Hematopoietic multipotent progenitor cell treated with erythropoietin and hydrocortisone succinate and interleukin-3 and kit ligand, for 4 days (in vitro differentiated cells): ENCODE data around the gene PHTF2.
"Not testable (repeated sequence)": the region's sequence is repeated elsewhere in the genome, so short reads cannot be mapped to it uniquely, and the experiment has no call there.

Source experiments
- DNase-seq: peaks from one replicate; pipeline ENCODE4 v3.0.0-alpha.2; 2015

The PHTF2 gene

DNA sequence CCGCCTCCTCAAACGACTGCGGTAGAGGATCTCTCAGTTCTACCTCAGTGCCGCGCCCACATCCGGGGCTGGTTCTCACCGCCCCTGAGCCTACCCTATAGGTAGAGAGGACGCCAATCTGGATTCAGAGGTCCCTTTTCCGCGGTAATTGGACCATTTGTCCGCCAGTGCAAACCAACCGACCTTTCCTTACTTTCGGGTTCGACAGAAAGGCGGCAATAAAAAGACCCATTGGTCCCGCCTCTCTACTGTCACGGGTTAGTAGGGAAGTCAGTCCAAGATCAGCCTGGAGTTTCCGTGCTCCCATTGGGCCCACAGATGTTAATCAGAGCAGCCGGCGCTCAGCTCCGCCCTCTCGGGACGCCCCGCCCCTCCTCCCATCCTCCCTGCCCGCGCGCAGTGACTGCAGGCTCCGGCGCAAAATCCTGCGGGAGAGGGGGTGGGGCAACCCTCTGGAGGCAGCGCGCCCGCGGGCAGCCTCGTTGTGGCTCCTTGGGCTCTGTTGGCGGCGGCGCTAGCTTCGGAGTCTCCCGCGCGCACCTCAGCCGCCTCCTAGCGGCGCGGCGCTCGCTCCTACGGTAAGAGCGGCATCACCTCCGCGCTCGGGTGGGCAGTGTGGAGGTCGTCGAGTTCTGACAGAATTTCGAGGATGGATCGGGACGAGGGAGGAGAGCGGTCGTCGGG lies at the start of gene PHTF2, which contains the start of gene TMEM60:
Gene PHTF2, plus strand, starts transcription at position 380 of the 684 bp plus-strand sequence.
Gene TMEM60, minus strand, starts transcription at position 41 of the 684 bp plus-strand sequence. CDS start 4,061 bp downstream, outside the sequence.
- DNase-seq, result peak; percentile 100

DNA sequence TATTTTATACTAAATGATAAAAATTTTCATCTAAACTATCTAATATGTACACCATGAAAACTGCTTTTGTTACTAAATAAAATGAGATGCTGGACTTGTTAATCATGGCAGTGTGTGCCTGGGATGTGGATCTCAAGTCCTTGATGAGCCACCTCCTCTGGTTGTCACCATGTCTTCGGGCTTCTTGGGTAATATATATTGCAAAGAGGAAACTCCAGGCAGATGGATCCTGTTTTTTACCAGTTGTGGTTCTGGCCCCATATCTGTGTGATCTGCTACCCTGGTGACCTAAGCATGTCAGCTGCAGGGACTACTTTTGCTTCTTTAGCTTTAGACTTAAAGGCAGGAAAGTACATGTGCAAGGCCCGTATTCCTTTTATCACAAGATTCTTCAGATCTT lies 46.6 kb upstream of the PHTF2 start:
- peak; percentile 94 for DNase-seq

DNA sequence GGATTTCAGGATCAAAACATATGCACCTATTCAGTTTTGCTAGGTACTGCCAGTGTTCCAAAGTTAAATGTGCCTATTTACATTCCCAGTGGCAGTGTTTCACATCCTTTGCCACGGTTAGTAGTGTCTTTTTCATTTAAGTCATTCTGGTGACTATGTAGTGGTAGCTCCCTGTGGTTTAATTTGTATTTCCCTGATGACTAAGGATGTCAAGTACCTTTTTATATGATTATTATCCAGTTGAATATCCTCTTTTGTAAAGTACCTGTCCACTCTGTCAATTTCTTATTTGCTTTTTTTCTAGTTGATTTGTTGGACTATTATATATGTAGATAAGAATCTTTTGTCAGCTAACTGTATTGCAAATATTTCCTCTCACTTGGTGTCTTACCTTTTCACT lies 45.4 kb upstream of the PHTF2 start:
- DNase-seq, result no peak

DNA sequence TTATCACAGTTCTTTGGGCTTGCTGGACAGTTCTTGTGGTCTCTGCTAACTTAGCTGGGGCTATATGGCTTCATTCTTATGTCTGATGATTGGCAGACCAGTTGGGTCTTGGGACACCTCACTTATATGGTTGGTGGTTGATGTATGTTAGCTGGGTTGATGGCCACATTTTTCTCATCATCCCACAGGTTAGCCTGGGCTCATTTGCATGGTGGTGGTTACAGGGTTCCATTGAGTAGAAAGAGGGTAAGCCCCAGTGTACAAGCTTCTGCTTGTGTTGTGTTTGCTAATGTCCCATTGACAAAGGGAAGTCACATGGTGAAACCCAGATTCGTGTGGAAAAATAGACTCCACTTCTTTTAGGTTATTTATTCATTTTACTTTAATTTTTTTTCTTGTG lies 41.0 kb upstream of the PHTF2 start:
- DNase-seq, result no peak

DNA sequence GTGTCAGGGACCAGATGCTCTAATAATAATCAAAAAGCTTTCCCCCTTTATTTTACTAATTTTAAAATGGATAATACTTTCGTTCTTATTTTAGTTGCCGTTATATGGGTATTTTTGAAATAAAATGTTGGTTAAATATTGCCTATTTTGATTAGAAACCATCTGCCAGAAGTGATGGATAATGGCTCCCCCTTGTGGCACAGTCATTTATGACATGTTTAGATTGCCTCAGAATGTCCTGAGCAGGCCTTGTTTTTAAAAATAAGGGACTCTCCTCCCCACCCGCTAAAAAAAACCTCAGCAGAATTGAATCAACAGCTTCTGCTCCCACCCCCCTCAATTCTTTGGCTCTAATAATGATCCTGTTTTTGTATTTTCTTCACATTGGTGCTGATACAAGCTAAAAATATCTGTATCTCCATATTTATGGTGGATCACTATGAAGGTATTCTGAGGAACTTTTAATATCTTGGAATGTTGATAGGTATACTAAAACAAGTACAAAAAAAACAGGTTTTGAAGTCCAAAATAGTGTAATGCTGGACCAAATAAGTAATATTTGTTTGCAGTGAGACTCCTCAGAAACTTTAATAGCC lies 39.2 kb upstream of the PHTF2 start:
- peak; percentile 87 for DNase-seq

DNA sequence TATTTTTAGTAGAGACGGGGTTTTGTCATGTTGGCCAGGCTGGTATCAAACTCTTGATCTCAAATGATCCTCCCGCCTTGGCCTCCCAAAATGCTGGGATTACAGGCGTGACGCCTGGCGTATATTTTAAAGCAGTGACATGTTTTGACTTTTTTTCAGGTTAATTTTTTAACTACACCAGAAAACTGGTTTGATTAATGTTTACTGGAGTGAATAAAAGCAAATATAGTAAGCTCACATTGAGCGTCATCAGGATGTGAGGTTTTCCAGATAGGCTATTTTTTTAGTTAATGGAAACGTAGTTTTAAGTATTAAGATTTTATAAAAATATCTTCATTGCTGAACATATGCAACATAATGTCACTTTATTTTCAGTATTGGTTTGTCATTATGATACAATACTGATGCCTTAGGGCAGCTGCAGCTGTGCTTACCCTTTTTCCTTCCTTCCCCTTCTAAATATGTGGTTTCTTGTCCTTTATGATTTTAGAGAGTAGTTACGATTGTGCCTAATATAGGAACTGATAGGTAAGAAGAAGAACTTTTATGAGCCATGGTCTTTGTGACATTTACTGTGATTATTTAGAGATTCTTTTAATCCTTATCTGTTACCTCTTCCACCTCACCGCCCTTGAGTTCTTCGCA lies 37.6 kb upstream of the PHTF2 start:
- peak; percentile 22 for DNase-seq

DNA sequence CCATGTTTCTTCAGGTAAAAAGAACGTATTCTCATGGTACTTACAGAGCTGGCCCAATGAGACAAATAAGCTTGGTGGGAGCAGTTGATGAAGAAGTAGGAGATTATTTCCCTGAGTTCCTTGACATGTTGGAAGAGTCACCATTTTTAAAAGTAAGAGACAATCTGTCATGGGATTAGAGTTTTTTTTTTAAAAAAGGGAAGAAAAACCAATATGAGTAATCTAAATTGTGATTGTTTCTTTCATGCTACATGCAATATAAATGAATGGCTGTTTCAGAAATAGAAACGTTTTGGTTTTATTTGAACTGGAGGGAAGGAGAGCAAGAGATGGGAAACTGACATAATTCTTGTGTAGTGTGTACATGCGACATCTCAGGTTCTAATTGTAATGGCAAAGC lies 33.1 kb upstream of the PHTF2 start:
- no peak for DNase-seq

DNA sequence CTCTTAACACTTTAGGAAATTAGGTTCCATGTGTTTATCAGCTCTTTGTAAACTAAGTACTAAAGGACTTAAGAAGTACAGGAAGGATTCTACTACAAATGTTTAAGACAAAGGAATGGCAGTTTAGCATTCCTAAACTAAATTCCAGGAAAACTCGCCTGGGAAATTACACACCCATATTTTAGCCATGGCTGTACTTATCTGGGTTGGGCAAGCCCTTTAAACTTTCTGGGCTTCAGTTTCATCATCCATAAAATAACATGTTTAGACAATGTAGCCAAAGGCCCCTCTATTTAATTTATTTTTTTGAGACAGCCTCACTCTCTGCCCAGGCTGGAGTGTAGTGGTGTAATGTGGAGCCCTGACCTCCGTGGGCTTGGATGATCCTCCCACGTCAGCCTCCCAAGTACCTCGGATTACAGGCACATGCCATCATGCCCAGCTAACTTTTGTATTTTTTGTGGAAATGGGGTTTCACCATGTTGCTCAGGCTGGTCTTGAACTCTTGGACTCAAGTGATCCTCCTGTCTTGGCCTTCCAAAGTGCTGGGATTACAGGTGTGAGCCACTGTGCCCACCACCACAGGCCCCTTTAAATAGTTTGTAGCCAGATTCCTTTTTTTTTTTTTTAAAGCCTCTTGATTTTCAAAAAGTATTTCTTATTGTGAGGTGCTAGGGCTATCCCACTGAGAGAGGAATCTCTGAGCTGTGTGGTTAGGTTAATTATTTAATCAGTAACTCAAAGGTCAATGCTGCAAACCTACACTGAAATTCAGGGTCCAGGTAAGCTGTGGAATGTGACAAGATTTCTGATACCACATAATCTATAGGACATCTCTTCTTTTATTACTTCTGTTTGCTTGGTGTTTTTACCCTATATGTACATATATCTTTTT lies 32.4 kb upstream of the PHTF2 start:
- no peak for DNase-seq

DNA sequence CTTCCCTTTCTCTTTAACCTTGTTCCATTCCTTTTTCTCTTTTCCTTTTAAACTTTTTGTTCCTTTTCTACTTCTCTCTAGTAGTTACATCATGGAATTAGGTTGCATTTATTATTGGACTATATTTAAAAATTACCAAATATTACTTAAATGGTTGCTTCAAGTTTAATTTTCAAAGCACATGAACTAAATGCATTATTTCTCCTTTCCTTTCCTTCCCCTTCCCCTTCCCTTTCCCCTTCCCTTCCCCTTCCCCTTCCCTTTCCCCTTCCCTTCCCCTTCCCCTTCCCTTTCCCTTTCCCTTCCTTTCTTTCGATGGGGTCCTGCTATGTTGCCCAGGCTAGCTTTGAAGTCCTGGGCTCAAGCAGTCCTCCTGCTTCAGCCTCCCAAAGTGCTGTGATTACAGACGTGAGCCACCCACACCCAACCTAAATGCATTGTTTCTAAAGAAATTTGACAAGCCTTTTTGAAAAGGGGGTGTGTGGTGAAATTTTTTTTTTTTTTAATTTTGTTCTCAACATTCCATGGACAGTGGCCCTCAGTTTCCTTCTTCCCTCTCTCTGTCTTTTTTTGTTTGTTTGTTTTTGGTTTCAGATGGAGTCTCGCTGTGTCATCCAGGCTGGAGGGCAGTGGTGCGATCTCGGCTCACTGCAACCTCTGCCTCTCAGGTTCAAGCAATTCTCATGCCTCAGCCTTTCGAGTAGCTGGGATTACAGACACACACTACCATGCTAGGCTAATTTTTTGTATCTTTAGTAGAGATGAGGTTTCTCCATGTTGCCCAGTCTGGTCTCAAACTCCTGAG lies 31.6 kb upstream of the PHTF2 start:
- no peak for DNase-seq

DNA sequence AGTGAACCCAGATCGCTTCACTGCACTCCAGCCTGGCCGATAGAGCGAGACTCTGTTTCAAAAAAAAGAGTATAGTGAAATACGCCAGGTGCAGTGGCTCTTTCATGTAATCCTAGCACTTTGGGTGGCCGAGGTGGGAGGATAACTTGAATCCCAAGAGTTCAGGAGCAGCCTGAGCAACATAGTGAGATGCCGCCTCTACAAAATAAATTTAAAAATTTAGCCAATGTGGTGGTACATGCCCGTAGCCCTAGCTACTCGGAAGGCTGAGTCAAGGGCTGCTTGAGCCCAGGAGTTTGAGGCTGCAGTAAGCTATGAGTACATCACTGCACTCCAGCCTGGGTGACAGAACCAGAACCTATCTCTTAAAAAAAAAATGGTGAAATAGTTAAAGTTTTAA lies 28.3 kb upstream of the PHTF2 start:
- no peak for DNase-seq

DNA sequence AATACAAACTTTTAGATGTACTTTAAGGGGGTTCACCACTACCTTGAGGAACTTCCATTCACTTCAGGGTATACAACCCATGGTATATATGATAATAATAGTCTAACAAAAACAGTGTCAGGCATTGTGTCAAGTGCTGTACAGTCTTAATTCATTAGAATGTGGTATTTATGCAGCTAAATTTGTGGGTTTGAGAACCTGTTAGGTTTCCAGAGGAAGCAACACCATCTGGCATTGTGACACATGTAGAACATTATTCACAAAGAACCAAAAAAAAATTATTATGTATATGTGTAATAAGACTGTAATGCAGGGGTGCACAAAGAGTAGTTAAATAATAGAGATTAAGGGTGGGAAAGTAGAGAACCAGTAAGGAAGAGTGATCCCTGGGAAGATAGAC lies 26.7 kb upstream of the PHTF2 start:
- no peak for DNase-seq

DNA sequence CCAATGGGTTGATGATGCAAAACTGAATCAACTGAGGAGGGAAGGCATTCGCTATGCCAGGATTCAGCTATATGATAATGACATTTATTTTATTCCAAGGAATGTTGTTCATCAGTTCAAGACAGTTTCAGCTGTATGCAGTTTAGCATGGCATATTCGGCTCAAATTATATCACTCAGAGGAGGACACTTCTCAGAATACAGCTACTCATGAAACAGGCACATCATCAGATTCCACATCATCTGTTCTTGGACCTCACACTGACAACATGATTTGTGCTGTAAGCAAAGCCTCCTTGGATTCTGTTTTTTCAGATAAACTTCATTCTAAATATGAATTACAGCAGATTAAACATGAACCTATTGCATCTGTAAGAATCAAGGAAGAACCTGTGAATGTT lies 20.0 kb upstream of the PHTF2 start:
- DNase-seq, result no peak

DNA sequence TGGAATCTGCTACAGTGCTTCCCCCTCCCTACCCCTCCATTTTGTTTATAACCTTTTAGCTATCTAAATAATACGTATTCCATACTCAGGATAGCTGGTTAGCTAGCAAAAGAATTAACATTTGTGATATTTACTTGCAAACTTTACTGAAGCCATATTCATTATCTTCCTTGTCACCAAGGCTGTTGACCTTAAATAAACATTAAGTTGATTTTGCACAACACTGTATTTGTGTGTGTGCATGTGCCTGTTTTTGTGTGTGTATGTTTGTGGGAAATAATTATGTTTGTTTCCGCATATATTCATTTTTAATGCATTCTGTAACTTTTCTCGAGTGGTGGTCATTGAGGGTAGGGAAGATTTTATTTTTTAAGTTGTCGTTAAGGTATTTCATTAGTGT lies 16.2 kb upstream of the PHTF2 start:
- DNase-seq, result no peak

DNA sequence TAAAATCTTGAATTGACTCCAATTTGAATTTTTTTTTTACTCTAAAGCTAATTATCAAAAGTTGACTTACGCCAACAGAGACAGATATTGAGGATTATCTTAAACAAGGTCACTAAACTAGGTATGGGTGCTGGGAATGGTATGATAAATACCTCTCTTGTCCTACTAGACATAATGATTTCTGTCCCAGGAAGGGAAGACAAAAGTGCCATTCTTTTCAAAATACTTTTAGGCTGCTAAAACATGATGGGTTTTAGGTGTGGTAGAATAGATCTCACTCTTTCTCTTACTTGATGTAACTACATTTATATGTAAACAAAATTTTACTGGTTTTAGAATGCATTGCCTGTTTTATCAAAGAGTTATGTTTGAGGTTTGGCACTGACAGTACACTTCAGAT lies 15.5 kb upstream of the PHTF2 start:
- peak; percentile 27 for DNase-seq

DNA sequence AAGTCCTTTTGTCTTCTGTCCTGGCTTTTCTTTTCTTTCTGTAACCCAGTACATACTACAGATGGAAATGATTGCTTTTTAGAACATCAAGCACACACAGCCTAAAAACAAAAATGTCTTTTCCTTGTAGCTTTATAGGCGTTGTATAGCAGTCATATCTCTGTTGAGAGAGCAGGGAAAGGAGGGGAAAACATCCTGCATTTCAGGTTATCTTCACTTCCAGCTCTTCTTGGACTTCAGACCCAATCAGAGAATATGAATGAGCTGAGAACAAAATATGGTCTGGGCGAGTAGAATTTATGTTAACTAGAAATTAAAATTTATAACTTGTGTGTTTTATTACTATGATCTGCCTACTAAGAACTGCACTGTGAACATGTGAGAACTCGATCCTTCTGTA lies 15.0 kb upstream of the PHTF2 start:
- no peak for DNase-seq

DNA sequence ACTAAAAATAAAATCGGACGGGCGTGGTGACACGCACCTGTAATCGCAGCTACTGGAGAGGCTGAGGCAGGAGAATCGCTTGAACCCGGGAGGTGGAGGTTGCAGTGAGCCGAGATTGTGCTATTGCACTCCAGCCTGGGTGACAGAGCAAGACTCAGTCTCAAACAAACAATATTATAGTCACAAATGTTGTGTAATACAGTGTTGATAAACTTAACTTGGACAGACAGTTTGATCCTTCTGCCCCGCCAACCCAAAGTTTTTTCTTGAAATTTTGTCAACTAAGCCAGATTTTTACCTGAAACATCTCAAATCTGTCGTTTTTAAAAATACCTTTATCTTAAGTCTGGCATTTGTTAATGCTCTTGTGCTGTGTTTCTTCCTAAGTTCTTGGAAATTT lies 14.1 kb upstream of the PHTF2 start:
- DNase-seq, result not testable (repeated sequence)

DNA sequence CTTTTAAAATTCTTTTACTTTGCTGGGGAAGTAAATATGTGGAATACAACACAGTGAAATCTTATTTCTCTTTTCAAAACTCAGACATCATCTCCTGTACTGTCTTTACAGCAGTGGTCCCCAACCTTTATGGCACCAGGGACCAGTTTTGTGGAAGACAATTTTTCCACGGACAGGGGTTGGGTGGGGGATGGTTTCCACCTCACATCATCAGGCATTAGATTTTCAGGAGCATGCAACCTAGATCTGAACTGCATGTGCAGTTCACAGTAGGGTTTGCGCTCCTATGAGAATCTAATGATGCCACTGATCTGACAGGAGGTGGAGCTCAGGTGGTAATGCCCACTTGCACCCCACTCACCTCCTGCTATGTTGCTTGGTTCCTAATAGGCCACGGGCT lies 12.6 kb upstream of the PHTF2 start:
- no peak for DNase-seq

DNA sequence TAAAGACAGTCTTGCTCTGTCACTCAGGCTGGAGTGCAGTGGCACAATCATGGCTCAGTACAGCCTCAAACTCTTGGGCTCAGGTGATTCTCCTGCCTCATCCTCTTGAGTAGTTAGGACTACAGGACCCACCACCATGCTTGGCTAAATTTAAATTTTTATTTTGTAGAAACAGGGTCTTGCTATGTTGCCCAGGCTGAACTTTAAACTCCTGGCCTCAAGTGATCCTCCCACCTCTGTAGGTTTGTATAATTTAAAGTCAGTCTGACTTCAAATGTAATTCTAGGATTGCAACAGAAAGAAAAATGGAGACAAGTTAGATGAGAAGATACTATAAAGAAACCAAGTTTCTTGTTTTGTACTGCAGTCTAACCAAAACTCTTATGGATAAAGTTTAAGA lies 11.8 kb upstream of the PHTF2 start:
- no peak for DNase-seq

DNA sequence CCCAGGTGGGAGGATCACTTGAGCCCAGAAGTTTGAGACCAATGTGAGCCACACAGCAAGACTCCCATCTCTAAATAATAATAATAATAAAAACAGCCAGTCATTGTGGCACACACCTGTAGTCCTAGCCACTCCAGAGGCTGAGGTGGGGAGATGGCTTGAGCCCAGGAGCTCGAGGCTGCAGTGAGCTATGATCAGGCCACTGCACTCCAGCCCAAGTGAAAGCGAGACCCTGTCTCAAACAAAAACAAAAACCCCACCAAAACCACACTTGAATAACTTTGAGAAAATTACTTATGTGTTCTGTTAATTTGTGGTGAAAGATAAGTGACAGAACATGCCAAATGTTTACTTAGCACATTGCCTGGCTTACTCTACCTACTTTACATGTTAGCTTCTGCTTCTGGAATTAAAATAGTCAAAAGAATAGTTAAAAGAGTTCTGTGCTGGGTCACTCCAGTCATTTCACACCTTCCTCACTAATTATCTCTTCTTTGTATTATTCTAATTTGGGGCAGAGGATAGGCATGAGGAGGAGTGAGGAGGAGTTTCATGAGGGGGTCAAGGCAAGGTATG lies 10.2 kb upstream of the PHTF2 start:
- no peak for DNase-seq

DNA sequence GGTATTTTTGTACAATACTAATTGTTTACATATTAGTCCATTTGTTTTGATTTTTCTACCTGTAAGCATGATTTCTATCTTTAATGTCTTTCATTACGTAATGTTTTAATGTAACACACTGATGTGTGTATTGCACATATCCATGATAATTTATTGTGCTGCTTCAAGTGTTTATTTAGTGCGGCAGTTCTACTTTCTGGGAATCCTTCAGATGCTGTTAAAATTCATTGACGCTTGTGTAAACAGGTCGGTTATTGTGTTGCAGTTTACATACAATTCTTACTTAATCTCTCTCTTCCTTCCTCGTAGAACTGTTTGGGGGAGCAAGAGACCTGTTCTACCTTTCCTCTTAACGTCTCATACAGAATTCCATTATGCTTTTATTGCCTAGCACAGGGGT lies 7.2 kb upstream of the PHTF2 start:
- DNase-seq, result no peak

DNA sequence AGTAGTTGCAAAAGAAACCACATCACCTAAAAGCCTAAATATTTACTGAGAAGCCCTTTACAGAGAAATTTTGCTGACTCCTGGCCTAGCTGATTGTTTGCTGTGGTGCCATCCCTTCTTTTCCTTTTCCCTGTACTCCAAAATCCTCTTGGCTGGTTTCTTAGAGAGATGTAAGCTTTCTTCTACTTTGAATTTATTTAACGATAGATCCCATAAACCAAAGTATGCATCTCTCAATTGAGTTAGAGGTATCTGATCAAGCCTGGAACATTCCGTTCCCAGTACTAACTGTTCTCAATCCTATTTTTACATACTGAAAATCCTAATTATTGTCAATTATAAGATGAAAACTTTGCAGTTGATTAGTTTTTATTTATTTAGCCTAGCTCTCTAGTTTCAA lies 6.6 kb upstream of the PHTF2 start:
- no peak for DNase-seq

DNA sequence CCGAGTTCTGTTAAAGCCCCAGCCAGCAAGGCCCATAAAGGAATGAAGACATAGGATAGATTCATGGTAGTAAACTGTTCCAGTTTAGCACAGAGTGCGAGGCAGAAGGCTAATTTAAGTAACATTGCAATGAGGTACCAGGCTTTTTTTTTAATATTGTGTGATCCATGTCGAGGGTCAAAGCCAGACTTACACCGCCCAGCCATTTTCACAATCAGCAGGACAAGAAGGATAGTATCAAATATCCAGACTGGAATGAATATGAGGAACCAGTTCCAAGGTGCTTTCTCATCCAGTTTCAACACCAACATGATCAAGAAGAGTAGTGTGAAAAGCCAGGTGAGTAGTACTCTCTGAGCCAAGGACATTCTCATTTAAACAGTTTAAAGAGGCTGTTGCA lies 4.6 kb upstream of the PHTF2 start:
- DNase-seq, result no peak
